T-helper 22 cell (primary cell): ENCODE results near the gene PPP1CA.
"Not testable (repeated sequence)": the region's sequence is repeated elsewhere in the genome, so short reads cannot be mapped to it uniquely, and the experiment has no call there.

Experiments
- DNase-seq: peaks from one replicate; pipeline ENCODE4 v3.0.0-alpha.2; 2020; ENCODE audit warnings: low read depth

The PPP1CA gene

DNA sequence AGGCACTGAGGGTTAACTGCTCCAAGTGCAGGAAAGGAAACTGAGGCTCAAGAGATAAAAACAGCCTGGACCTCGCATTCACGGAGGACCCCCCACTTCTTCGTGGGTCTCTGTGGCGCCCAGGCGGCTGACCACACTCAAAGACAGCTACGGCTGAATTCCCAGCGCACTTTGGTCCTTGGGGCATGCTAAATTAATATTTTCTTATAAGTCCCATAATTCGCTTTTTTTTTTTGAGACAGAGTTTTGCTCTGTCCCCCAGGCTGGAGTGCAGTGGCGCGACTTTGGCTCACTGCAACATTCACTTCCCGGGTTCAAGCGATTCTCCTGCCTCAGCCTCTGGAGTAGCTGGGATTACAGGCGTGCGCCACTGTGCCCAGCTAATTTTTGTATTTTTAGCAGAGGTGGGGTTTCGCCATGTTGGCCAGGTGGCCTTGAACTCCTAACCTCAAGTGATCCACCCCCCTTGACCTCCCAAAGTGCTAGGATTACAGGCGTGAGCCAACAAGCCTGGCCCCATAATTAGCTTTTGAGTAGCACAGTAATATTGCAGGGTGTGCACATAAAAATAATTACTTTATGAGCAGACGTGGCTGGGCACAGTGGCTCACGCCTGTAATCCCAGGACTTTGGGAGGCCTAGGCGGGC is 658 bp upstream of the PPP1CA start:
- DNase-seq = not testable (repeated sequence)

DNA sequence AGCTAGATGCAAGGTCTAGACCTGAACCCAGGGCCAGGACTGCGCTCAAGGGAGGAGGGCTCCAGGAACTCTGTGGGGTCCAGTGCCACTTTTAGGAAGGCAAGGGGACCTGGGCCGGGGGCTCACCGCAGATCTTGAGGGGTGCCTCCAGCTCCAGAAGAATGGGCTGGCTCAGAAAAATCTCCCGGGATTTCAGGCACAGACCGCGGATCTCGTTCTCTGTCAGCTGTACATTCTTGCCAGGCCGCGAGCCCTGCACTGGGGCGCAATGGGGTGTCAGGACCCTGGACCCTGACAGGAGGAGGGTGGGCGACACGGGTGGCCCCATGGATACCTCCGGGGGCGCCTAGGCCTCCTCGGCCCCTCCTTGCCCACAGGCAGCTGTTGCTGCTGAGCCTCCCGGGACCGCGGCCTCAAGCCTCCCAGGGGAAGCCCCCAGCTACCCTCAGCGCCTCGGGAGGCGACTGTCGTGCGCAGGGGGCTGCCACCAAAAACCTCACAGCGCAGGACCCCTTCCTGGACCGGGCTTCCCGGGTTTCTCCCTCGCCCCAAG is 640 bp downstream of the PPP1CA start:
- no peak for DNase-seq

DNA sequence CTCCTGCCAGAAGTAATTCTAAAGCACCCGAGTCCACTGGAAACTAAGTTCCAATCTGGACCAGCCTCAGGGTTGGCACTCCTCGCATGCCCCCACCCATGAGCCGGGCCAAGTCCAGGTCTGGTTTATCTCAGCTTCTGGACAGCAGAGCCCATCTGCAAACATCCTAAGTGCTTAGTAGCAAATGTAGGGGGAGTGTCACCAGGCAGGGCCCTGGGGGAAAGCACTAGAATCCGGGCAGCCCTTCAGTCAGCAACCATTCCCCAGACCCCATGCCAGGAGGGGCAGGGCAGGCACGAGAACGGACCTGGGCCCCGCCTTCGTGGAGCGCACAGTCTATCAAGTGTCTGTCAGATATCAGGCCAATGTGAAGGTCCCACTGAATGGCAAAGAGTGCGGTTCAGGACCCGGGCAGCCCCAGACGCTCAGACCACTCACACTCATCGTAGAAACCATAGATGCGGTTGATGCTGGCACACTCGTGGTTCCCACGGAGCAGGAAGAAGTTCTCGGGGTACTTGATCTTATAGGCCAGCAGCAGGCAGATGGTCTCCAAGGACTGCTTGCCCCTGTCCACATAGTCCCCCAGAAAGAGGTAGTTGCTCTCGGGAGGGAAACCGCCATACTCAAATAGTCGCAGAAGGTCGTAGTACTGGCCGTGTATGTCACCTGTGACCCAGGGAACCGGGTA is 1.3 kb downstream of the PPP1CA start:
- DNase-seq = no peak

- no peak for DNase-seq
Observed at GRCh38 chr11:67398661-67399563, 2.7 kb downstream of the PPP1CA start.

GRCh38 chr11:67397986-67398660 is 3.5 kb downstream of the PPP1CA start:
- DNase-seq = no peak

GRCh38 chr11:67397536-67397935 is 4.1 kb downstream of the PPP1CA start:
- DNase-seq = no peak

DNA sequence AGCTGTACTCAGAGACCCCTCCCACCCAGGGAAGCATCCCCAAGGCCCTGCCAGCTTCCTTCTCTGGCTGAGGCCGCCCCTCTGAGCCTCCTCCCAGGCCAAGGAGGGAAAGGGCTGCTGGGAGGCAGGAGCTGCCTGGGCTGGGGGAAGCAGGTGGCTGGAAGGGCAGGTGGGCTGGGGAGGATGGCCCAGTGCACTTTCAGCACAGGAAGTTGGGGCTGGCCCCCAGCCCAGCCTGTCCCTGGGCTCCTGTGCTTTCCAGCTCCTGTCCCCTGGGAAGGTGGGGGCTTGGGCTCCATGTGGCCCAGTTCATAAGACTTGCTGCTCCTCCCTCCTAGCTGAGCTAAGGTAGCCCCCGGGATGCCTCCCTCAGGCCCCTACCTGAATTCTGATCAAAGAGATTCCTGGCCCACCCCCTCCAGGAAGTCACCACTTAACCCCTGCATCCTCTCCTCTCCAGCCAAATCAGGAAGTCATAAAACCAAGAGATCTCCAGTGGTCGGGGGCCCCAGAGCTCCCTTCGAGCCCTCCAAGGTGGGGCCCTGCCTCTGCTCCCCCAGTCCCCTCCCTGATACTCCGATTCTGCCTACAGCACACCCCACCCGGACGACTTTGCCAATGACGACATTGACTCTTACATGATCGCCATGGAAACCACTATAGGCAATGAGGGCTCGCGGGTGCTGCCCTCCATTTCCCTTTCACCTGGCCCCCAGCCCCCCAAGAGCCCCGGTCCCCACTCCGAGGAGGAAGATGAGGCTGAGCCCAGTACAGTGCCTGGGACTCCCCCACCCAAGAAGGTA is 4.9 kb downstream of the PPP1CA start:
- DNase-seq = no peak

DNA sequence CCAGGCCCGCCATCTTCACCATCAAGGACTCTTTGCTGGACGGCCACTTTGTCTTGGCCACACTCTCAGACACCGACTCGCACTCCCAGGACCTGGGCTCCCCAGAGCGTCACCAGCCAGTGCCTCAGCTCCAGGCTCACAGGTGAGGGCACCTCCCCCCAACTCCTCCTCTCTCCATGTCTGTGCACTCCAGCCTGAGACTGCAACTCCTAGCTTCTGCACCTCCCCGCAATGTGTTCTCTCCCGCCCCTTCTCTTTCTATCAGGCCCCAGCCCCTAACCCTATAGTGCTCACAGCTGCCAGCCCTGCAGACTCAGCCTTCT is 5.4 kb downstream of the PPP1CA start:
- no peak for DNase-seq

DNA sequence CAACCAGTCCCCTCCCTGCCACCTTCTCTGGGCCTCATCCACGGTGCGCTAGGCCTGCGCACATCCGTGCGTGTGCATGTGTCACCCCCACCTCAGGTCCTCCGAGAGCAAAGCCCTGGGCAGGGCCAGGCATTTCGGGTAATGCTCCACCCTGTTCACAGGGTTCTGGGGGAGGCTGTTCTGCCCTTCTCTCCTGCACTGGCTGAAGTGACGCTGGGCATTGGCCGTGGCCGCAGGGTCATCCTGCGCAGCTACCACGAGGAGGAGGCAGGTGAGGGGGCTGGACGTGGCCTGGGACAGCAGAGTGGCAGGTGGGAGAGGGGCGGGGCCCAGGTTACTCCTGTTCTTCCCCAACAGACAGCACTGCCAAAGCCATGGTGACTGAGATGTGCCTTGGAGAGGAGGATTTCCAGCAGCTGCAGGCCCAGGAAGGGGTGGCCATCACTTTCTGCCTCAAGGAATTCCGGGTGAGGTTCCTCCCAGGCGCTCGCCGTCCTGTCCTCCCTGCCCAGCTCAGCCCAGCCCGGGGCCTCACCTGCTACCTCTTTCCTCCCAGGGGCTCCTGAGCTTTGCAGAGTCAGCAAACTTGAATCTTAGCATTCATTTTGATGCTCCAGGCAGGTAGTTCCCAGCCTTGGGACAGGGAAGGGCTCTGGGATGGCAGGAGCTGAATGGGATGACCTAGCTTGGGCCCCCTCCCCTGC is 6.0 kb downstream of the PPP1CA start:
- no peak for DNase-seq

GRCh38 chr11:67393990-67394389 is 7.7 kb downstream of the PPP1CA start:
- no peak for DNase-seq

DNA sequence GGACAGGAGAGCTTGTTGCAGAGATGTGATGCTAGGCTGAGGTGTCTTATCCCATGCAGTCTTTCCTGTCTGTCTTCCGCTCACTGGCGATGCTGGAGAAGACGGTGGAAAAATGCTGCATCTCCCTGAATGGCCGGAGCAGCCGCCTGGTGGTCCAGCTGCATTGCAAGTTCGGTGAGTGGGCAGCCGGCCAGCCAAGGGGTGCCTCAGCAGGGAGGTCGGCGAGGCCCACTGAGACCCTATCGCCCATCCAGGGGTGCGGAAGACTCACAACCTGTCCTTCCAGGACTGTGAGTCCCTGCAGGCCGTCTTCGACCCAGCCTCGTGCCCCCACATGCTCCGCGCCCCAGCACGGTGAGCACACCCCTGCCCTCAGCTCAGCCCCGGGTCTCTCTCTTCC is 8.2 kb downstream of the PPP1CA start:
- DNase-seq = no peak

- no peak for DNase-seq
Observed at GRCh38 chr11:67392183-67392715, 9.4 kb downstream of the PPP1CA start.

- DNase-seq = peak; percentile 93
Observed at GRCh38 chr11:67391304-67392182, 10.1 kb downstream of the PPP1CA start, which contains the start of gene RAD9A. RAD9A (plus strand) TSS chr11:67391986; CDS start chr11:67392045, 59 bp downstream.

DNA sequence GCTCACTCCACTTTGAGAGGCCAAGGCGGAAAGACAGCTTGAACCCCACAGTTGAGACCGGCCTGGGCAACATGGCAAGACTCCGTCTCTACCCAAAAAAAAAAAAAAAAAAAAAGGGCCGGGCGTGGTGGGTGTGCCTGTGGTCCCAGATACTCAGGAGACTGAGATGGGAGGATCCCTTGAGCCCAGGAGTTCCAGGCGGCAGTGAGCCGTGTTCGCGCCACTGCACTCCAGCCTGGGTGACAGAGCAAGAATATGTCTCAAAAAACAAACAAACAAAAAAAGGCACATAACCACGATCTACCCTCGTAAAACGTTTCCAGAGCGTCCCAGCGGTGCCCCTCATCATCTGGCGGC is 10.7 kb downstream of the PPP1CA start:
- DNase-seq = no peak

DNA sequence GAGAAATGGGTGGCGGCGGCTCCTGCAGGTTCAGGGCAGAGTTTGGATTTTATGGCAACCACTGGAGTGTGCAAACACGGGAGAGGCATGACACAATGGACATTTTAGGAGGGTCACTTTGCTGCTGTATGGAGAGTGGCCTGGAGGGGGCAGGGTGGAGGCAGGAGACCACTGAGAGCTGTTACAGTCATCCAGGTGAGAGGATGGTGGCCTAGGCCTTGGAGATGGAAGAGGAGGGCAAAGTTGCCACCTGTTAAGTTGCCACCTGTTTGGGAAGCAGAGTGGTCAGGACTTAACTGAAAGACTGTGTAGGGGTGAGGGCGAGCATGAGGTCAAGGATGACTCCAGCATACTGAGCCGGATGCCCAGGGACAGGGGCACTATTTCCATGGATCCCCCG is 12.2 kb downstream of the PPP1CA start:
- DNase-seq = no peak

GRCh38 chr11:67387518-67387917 is 14.1 kb downstream of the PPP1CA start:
- DNase-seq = no peak

DNA sequence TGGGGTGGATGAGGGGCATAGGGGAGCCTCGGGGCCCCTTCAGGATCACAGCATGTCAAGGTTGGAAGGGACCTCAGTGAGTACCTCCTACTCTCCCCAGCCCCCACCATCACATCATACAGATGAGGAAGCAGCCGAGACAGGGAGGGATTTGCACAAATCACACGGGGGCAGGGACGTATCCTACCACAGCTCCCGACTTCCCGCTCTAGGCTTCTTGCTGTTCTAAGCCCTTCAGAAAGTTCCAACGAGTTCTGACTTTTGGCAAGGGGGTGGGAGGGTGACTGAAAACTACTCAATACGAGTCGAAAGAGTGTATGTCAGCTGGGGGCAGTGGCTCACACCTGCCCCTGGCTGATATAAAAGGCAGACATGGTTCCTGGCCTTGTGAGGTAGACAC is 14.6 kb downstream of the PPP1CA start:
- no peak for DNase-seq

DNA sequence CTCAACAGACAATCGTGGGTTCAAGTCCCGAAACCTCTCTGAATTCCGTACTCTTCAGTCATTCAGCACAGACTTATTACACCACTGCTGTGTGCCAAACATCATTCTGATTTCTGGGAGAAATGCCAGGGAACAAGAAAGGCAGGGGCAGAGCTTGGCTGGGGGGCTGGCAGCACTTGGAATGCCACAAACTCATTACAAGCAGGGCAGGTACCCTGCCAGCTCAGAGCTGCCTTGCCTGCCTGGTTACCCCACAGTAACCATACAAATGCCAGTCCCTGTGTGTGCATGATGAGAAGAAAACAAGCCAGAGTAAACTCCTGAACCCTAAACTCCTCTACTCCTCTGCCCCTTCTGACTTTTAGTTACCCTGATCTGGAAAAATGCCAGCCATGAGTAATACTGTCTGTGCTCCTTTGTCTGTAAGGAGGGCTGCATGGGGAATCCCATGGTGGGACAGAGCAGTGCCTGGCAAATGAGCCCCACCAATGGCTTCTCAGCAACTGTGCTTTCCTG is 16.7 kb downstream of the PPP1CA start:
- DNase-seq = no peak
